HG03558 (cell line): ENCODE data around the gene ZNF407.
"Not testable (repeated sequence)": the region's sequence is repeated elsewhere in the genome, so short reads cannot be mapped to it uniquely, and the experiment has no call there.

ENCODE experiments used
- ATAC-seq: cut with Tn5 transposase; IDR thresholded peaks from one replicate; pipeline ENCODE4 v1.9.1; 2021; ENCODE audit warnings: moderate number of reproducible peaks; ENCODE audit not compliant: unreplicated experiment; ENCODE audit errors: extremely low read depth

Gene ZNF407

DNA sequence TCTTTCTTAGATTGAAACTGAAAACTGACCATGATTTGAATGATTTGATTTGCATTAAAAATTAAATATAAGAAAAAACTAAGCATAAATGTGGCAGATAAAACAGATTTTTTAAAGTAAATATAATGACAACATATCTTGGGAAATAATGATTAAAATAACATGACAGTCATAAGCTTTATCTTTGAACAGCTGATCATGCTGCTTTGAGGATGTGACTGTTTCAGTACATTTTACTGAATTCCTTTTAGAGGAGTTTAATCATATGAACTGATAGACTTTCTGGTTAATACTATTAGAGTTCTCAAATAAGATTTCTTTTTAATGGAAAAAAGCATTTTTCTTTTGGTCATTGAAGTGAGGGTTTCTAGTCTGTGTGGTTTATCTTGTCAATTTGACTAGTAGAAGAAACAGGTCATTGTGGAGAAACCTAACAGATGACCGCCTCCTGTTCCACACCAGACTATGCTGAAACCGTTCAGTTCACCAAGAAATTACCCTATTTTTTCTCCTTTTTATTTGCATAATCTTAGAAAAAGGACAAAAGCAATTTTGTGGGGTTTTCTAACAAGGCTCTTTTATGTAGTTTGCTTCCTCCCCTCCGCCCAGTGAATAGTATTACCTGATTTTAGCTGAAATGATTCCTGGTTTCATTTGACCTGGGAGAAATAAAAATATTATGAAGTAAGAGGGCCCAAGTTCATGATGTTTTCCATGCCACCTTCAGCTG, 349.1 kb downstream of the ZNF407 start:
- ATAC-seq, result no peak

DNA sequence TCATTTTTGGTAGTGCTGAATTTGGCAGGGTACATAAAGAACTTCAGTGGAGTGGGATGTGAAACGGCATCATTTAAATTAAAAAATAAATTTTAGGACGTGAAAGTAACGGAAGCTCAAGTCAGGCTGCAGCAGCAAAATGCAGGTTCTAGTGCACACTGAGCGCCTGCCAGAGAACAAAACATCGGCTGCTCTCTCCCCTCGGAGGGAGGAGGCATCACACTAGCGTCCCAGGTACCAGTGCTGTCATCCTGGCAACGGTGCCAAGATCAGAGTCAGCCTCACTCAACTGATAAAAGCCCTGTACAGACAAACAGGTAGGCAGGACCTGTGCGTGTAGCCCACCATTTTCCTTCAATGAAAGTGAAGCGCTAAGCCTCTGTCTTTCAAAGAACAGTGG, 349.7 kb downstream of the ZNF407 start:
- no peak for ATAC-seq

- ATAC-seq, result no peak
Observed at GRCh38 chr18:74947875-74948274, 350.2 kb downstream of the ZNF407 start.

- ATAC-seq, result no peak
Observed at GRCh38 chr18:74949611-74950010, 351.9 kb downstream of the ZNF407 start.

DNA sequence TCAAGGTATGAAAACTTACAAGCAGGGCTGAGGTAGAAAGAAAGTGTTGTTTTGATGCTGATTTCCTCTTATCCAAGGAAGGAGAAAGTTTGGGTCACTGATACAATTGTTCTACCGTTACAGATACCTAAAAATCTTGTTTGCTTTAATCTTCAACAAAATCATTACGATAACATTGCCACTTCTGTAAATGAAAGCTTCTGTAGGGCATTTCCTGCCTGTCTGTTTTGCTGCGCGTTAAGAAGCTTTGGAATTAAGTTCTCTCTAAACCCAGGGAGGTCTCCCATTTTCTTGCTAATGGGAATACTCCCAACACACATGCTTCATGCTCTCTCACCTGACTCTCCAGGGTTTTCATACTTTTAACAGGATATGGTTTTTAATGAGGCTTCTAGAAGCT, 352.8 kb downstream of the ZNF407 start:
- no peak for ATAC-seq

- peak; percentile 57 for ATAC-seq
Observed at GRCh38 chr18:74951165-74951760, 353.6 kb downstream of the ZNF407 start.

DNA sequence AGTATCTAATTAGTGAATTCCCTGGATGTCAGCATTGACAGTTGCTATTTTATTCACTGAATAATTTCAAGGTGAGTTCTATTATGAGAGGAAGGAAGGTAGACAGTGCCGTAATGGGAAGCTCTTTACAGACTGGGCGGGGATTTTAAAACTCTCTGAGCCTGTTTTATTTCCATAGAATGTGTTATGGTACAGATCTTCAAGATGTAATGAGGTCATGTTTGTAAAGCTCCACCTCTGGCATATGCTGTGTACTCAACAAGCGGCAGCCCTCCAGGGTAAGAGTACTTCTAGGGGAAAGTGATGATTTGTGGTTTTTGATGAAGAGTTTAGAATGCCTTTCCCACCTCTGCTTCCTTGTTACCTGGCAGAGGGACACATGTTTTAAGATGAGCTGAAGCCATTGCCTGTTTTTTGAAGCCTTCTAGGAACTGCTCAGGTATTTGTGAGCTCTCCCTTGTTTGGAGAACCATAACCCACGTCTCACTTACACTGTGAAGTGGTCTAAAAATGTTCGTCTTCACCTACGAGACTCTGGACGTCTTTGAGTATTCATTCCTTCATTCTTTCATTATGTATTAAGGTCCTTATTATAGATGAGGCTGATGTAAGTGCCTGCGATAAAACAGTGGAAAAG, 360.0 kb downstream of the ZNF407 start:
- ATAC-seq, result no peak

- no peak for ATAC-seq
Observed at GRCh38 chr18:74959216-74959615, 361.5 kb downstream of the ZNF407 start.

DNA sequence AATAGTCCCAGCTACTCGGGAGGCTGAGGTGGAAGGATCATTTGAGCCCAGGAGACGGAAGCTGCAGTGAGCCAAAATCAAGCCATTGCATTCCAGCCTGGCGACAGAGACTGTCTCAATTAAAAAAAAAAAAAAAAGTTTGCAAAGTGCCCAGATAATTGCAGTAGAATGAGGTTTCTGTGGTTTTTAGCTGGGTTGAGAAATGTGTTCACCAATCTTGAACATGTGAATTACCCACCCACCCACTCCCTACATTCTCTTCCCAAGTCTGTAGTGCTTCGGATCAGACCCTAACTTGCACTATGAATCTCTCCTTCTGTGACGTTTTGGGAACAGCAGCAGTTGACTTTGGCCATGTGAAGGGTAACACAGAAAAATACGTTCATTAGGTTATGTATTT, 363.9 kb downstream of the ZNF407 start:
- no peak for ATAC-seq

DNA sequence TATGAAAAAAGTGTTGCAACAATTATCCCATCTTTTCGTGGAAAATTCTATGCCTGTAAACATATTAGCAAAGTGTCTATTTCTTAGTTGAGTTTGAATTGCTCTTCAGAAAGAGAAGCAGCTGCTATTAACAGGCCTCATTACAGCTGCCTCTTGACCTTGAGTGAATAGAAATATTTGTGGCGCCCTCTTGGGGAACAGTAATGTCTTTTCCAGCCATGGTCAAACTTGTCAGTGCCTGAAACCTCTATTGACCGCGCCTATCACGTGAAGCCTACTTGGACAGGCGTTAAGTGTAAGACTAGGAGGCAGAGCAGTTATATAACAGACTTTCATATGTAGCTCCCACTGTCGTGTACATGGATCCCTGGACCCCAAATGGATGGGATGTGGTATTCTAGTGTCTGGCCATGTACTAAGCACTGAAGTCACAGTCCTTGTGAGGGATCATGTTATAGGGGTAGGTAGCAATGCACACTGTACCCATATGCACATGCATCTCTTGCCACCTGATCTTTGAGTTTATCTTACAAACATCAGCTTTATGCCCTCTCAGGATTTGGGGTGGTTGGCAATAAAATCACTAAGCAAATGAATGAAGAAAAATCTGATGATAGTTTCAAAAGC, 366.3 kb downstream of the ZNF407 start:
- ATAC-seq, result peak; percentile 58

DNA sequence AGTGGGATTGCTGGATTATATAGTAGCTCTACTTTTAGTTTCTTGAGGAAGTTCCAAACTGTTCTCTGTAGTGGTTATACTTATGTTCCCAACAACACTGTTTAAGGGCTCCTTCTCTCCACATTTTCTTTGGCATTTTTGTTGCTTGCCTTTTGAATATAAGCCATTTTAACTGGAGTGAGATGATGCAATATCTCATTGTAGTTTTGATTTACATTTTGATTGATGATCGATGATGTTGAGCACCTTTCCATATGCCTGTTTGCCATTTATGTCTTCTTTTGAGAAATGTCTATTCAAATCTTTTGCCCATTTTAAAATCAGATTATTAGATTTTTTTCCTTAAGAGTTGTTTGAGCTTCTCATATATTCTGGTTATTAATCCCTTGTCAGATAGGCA, 368.0 kb downstream of the ZNF407 start:
- no peak for ATAC-seq

- ATAC-seq, result no peak
Observed at GRCh38 chr18:74967438-74967837, 369.8 kb downstream of the ZNF407 start.

DNA sequence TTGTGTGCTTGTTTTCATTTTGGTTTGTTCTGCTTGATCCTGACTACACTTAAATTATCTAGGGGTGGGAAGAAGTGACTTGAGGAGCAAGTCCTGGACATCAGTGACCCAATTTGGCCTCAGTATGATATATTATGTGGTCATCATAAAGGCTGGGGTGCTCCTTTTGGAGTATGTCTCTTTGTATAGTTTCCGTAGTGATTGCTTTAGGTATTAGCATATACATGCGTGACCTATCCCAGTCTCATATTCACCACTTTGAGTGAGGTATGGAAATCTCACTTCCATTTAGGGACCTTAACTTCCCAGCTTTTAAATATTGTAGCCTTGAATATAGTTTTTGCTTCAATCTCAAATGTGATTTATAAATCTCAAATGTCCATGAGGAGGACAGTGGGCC, 370.3 kb downstream of the ZNF407 start:
- no peak for ATAC-seq

DNA sequence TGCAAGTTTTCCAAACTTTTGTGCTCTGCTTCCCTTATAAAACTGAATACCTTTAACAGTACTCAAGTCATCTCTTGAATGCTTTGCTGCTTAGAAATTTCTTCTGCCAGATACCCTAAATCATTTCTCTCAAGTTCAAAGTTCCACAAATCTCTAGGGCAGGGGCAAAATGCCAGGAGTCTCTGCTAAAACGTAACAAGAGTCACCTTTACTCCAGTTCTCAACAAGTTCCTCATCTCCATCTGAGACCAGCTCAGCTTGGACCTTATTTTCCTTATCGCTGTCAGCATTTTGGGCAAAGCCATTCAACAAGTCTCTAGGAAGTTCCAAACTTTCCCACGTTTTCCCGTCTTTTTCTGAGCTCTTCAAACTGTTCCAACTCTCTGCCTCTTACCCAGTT, 373.7 kb downstream of the ZNF407 start:
- not testable (repeated sequence) for ATAC-seq

- ATAC-seq, result not testable (repeated sequence)
Observed at GRCh38 chr18:74971776-74972175, 374.1 kb downstream of the ZNF407 start.

DNA sequence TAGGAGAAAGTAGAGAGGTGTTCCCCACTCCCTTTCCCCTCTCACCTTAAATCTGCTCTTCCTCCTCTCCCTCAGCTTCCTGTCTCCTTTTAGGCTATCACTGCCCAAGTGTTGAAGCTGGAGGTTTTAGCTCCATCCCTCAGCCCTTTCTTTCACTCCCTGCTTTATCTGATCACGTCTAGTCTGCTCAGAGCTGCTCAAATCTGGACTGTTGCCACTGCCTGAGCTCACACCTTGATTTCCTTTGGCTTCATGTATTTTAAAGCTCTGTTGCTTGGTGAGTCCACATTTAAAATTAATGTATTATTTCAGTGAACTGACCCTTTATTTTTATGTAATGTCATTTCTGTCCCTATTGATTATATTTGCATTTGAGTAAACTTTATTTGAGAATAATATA, 374.7 kb downstream of the ZNF407 start:
- ATAC-seq, result no peak

GRCh38 chr18:74975001-74975400, 377.3 kb downstream of the ZNF407 start:
- ATAC-seq, result no peak

DNA sequence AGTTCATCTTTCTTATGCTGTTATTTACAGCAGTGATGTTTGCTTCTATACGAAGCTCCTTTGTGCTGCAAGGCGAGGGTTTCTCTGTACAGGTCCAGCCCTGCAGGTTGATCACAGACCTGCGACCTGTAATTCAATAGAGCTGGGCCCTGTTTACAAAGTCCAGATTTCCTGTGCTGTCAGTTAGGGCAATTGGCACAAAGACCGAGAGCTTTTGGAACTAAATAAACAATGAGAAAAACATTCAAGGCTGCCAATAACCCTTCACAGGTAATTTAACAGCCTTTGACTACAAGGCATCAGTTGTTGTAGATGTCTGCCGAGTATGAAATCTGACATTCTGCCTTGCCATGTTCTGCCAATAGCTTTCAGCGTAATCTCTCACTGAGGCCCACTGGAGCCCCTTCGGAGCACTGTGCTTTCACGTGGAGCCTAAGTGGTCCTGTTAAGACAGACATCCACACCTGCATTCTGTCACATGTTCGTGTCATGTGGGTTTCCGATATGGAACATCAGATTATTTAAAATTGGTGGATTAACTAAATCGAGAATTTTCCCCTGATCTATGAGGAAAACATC, 378.8 kb downstream of the ZNF407 start:
- no peak for ATAC-seq

- no peak for ATAC-seq
Observed at GRCh38 chr18:74977041-74977440, 379.4 kb downstream of the ZNF407 start.

GRCh38 chr18:74980669-74981068, 383.0 kb downstream of the ZNF407 start:
- no peak for ATAC-seq

- ATAC-seq, result no peak
Observed at GRCh38 chr18:74981476-74981875, 383.8 kb downstream of the ZNF407 start.
